ENCODE results near the gene CBLL1. TPM values are rescaled to one million over a fixed set of nuclear protein-coding genes. Genes with fewer than 3 reads are reported as not detected.

Gene CBLL1
- total and polyA plus RNA-seq, 2 of the 13 experiments (the other 11 are each of a cell fraction or from before 2014, with no cell fraction given) = 8.8 to 10.5 TPM

DNA sequence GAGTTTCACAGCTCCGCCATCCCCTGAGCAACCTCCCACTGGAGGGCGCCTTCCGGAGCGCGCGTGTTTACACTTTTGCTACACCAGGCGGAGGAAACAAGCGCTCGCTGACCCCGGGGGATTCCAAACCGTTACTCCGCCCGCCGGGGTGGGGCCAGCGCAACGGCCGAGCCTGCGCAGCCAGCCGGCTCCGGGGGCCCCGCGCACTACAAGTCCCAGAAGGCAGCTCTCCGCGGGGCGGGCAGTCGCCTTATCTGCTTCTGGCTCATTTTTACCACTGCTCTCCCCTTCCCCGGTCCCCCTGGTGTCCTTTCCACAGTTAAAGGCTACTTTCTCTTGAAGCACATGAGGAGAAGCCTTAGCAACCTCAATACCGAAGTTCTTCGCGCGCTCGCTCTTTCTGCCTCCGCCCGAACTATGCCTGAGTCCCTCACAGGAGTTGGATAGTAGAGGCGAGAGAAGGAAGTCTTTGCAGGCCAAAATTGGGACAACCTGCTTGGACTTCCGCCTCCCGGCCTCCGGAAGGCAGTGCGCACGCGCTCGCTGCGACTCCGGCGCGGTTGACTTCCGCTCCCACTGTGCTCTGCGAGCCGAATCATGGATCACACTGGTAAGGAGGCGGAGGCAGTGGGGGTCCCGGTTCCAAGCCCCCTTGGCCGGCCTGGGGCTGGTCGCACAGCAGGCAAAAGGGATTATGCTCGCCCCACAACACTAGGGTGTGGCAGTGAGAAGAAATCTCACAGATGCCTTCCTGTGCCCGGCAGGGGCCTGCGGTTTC, at the start of gene CBLL1 (continued):
- no peak for TF ChIP-seq ZNF652 (CRISPR knock-in tag; IDR thresholded peaks at IDR 0.05; ENCODE audit: borderline replicate concordance, low read depth)
- no peak; the same call in 1 of the 2 replicates for TF ChIP-seq ZNF263 (CRISPR knock-in tag; IDR thresholded peaks at IDR 0.05)
- TF ChIP-seq BORCS8-MEF2B (CRISPR knock-in tag; IDR thresholded peaks at IDR 0.05) = 0 out of 2 replicates have a peak, but pooled peaks have one; percentile 7
- no peak for TF ChIP-seq ZNF7 (CRISPR knock-in tag; IDR thresholded peaks at IDR 0.05)
- TF ChIP-seq STAT6 (CRISPR knock-in tag; IDR thresholded peaks at IDR 0.05; ENCODE audit: borderline replicate concordance) = peak; percentile 27; the same call in 1 of the 2 replicates
- TF ChIP-seq, protein P1, sequence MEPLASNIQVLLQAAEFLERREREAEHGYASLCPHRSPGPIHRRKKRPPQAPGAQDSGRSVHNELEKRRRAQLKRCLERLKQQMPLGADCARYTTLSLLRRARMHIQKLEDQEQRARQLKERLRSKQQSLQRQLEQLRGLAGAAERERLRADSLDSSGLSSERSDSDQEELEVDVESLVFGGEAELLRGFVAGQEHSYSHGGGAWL (CRISPR knock-in tag; IDR thresholded peaks at IDR 0.05) = peak; percentile 89
- no peak for TF ChIP-seq RFX3 (CRISPR knock-in tag; IDR thresholded peaks at IDR 0.05)
- no peak for TF ChIP-seq ZMAT5 (CRISPR knock-in tag; IDR thresholded peaks at IDR 0.05; ENCODE audit: borderline replicate concordance, low read depth)
- TF ChIP-seq MXD4 (CRISPR knock-in tag; IDR thresholded peaks at IDR 0.05) = 0 out of 2 replicates have a peak, but pooled peaks have one; percentile 19
- TF ChIP-seq ZNF350 (CRISPR knock-in tag; IDR thresholded peaks at IDR 0.05; ENCODE audit: borderline replicate concordance, low read depth) = peak; percentile 91
- peak; percentile 47 for TF ChIP-seq HDAC2 (CRISPR knock-in tag; IDR thresholded peaks at IDR 0.05)
- peak; percentile 88 for TF ChIP-seq RBFOX2 (IDR thresholded peaks at IDR 0.05; ENCODE audit: low read depth, low read length)
- TF ChIP-seq MEF2D (CRISPR knock-in tag; IDR thresholded peaks at IDR 0.05) = no peak; the same call in 1 of the 2 replicates
- TF ChIP-seq NFAT5 (CRISPR knock-in tag; IDR thresholded peaks at IDR 0.05) = no peak
- peak; percentile 65; the same call in 1 of the 2 replicates for TF ChIP-seq ZNF33B (CRISPR knock-in tag; IDR thresholded peaks at IDR 0.05)
- TF ChIP-seq AFF4 (CRISPR knock-in tag; IDR thresholded peaks at IDR 0.05) = no peak
- TF ChIP-seq KMT2B (CRISPR knock-in tag; IDR thresholded peaks at IDR 0.05) = peak; percentile 88

Data from HepG2 (cell line).